Kidney epithelial cell (primary cell): ENCODE measurements around the gene UBAC2. TPM values are rescaled to one million over a fixed set of nuclear protein-coding genes. Genes with fewer than 3 reads are reported as not detected.

ENCODE experiments used
- DNase-seq: peaks from one replicate; pipeline ENCODE4 v3.0.0-alpha.2; 2010; ENCODE audit warnings: low read depth
- H3K27me3 ChIP-seq: 2 replicates; pipeline ENCODE4 v1.6.0; 2011; ENCODE audit warnings: low read length; ENCODE audit not compliant: control insufficient read depth, insufficient read depth
- H3K36me3 ChIP-seq: 2 replicates; pipeline ENCODE4 v1.5.1; 2011; ENCODE audit warnings: low read length; ENCODE audit not compliant: control insufficient read depth, insufficient read depth
- H3K4me3 ChIP-seq: 2 replicates; pipeline ENCODE4 v1.5.1; 2011; ENCODE audit warnings: low read depth, mild to moderate bottlenecking, control low read depth, low read length
- total RNA-seq: library from RNA; depleted of rRNA; stranded (reverse); fragments of >200 nt; gene quantifications from 2 replicates; pipeline ENCODE4 v1.2.3, GENCODE V29; 2015
- TF ChIP-seq, protein P1 (sequence below): IDR thresholded peaks from 2 replicates; pipeline ENCODE4 v1.5.1; 2011; ENCODE audit warnings: mild to moderate bottlenecking, moderate library complexity, low read length, control low read depth, inconsistent platforms; ENCODE audit not compliant: insufficient read depth, poor library complexity, severe bottlenecking

UBAC2 gene
- total RNA-seq, 1 donor from 2014 or later: 83.6 TPM

DNA sequence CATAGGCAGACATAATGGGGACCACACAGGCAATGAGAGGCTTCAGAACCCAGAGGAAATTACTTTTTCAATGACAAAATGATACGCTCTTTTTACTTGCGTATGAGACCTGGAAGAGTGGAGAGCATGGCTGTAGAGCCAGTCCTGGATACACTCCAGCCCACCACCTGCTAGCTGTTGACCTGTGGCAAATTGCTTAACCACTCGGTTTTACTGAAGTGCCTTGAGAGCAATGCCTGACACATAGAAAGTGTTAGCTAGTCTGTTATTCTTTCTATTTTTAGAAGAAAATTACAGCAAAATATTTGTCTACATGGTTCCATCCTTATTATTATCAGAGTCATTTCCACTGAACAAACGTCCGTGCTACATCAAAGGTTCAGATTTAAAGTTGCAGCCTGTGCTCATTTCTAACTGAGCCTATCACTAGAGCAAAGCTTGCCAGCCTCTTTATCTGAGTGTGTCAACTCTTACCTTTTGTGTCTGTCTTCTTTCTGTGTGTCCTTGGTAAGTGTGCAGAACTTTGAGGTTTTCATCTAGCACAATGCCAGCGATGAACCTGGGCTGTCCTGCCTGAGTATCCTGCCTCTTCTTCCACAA, 116.1 kb downstream of the UBAC2 start:
- no peak for DNase-seq
- Histone ChIP-seq H3K4me3 (no peak overlapping the region), H3K36me3 (no peaks in the 10 kb centered on the region), H3K27me3 (no peaks in the 10 kb centered on the region)
- TF ChIP-seq, protein P1, sequence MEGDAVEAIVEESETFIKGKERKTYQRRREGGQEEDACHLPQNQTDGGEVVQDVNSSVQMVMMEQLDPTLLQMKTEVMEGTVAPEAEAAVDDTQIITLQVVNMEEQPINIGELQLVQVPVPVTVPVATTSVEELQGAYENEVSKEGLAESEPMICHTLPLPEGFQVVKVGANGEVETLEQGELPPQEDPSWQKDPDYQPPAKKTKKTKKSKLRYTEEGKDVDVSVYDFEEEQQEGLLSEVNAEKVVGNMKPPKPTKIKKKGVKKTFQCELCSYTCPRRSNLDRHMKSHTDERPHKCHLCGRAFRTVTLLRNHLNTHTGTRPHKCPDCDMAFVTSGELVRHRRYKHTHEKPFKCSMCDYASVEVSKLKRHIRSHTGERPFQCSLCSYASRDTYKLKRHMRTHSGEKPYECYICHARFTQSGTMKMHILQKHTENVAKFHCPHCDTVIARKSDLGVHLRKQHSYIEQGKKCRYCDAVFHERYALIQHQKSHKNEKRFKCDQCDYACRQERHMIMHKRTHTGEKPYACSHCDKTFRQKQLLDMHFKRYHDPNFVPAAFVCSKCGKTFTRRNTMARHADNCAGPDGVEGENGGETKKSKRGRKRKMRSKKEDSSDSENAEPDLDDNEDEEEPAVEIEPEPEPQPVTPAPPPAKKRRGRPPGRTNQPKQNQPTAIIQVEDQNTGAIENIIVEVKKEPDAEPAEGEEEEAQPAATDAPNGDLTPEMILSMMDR: no peak

DNA sequence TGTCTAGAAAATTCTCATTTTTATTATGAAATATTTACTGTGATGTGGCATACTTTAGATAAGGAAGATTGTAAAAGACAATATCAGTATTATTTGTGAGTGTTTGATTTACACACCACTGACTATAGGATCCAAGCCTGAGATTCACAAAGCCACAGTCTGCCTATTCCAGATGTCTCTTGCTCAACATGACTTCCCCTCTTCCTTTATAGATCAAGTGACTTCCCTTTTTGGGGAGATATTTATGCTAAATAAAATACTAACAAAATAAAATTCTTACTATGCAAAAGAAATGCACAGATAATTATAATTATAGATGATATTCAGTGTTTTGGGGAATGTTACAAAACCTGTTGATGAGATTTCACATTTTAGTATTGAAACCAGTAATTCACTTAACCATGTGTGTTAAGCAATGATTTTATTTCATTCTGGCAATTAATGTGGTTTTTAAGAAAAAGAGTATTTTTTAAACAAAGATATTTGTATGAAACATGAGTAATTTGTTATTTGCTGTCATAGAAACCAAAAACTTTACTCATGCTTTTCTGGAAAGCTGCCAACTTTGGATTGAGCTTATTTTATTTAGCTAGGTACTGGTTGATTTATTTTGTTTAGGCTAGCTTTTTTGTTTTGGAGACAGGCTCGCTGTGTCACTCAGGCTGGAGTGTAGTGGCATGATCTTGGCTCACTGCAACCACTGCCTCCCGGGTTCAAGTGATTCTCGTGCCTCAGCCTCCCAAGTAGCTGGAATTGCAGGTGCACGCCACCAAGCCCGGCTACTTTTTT, 120.2 kb downstream of the UBAC2 start:
- no peak overlapping the region for H3K4me3 ChIP-seq
- H3K36me3 ChIP-seq: no peaks in the 10 kb centered on the region
- TF ChIP-seq, protein P1: no peak
- no peaks in the 10 kb centered on the region for H3K27me3 ChIP-seq
- no peak for DNase-seq

DNA sequence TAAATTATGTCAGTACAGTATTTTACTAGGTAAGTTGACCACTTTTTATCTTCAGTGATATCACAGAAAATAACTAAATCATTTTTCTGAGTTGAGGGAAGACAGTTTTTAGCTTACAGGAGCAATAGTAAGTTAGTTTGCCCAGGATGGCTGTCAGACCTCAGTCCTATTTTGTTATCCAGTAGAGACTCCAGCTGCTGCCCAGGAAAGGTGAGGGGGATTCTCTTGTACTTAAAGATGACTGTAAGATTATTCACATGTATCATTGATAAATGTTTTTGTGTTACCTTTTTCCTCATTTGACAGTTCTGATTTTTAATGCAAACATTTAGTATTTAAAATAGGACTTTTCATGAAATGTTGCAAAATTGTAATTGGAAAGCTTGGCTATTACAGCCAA, 121.1 kb downstream of the UBAC2 start:
- TF ChIP-seq, protein P1: no peak
- no peaks in the 10 kb centered on the region for H3K36me3 ChIP-seq
- DNase-seq: no peak

DNA sequence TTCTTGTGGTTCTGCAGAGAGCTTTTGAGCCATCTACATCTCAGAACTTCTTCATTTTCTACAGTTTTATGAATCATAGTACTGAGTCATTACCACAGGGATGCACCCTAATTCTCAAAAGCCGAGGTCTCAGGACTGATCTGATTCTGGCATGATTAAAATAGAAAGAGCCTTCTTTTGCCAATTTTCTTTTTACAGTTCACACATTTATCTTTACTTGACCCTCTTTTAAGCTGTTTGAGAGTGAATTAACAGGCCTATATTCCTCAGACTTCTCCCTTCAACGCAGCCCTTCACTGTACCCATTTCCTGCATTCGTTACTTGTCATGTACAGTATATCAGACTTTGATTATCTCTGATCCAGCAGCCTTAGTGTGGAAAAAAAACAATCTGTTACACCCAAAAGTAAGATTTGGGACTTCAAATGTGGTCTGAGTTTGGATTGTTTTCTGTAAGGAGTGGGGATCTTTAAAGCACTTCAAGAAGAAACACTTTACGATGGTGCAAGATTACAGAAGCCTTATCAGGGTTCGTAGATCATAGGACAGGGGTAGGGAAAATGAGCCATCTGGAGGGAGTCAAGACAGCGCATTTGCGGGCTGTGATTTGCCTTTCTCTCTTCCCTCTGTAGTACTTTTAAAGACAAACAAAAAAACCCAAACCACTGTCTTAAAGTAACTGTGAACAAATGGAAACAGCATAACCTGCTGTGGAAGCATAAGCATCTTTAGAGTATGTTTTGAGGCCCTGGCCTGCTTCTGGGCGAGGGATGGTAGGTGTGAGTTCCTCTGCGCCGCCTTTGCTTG, 121.8 kb downstream of the UBAC2 start:
- Histone ChIP-seq H3K27me3 (no peaks in the 10 kb centered on the region), H3K36me3 (no peaks in the 10 kb centered on the region), H3K4me3 (no peak overlapping the region)
- TF ChIP-seq, protein P1: no peak
- no peak for DNase-seq

More for the DNA sequence above, 121.1 kb downstream of the UBAC2 start:
- Histone ChIP-seq H3K27me3 (no peaks in the 10 kb centered on the region), H3K4me3 (no peak overlapping the region)

DNA sequence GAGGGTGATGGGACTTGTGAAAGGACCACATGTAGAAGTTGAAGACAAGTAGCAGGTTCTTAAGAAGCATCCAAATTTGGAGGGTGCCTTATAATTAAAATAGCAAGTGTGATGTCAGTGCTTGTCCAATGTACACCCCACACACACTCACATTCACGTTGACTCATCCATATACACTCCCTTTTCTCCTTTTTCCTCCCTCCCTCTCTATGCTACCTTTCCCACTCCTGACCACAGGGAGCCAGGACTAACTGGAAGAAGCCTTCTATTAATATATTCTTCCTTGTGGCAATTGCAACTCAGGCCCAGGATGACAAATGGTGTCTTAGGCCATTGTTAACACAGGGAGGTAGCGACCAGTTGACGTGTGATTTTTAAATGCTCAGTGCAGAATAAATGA, 122.8 kb downstream of the UBAC2 start:
- TF ChIP-seq, protein P1: no peak
- Histone ChIP-seq H3K27me3 (no peaks in the 10 kb centered on the region), H3K4me3 (no peak overlapping the region), H3K36me3 (no peaks in the 10 kb centered on the region)
- no peak for DNase-seq
